HEK293 (cell line): ENCODE results near the gene PDPR.

Experiments used
- CTCF ChIA-PET: fragments of 350-600 bp; formaldehyde crosslinking; extraction: SDS; loops from one replicate; lab custom pipeline; 2021; ENCODE audit warnings: antibody characterized with exemption; lab: Yijun Ruan, JAX
- POLR2A ChIA-PET: fragments of 300-600 bp; formaldehyde crosslinking; extraction: SDS; loops from one replicate; lab custom pipeline; 2020; ENCODE audit warnings: antibody characterized with exemption, inconsistent platforms; lab: Yijun Ruan, JAX
- H3K27ac ChIP-seq: fragments of 200-500 bp; sonication (Bioruptor generic); 2 replicates; pipeline ENCODE4 v1.5.1; 2014; ENCODE audit warnings: low read depth, low read length, control low read depth, inconsistent platforms; ENCODE audit errors: extremely low read depth
- H3K36me3 ChIP-seq, 2 experiments: fragments of 200-500 bp in 1 of 2; sonication (Bioruptor generic) in 1 of 2; 1 replicate in 1 of 2; 2 replicates in 1 of 2; pipeline ENCODE4 v1.5.1; 2014 to 2017; ENCODE audit warnings: inconsistent platforms in 2 of 2, low read length in 2 of 2; ENCODE audit not compliant: control insufficient read depth in 2 of 2, insufficient read depth in 1 of 2
- H3K4me1 ChIP-seq: fragments of 200-500 bp; sonication (Bioruptor generic); 2 replicates; pipeline ENCODE4 v1.5.1; 2014; ENCODE audit warnings: mild to moderate bottlenecking, low read length, inconsistent platforms; ENCODE audit not compliant: control insufficient read depth, insufficient read depth
- H3K4me3 ChIP-seq: 2 replicates; pipeline ENCODE4 v1.5.1; 2011; ENCODE audit warnings: low read depth, mild to moderate bottlenecking, control low read depth, low read length, moderate library complexity
- H3K9me3 ChIP-seq: fragments of 200-500 bp; sonication (Bioruptor generic); 2 replicates; pipeline ENCODE4 v1.5.1; 2014; ENCODE audit warnings: low read depth, low read length, inconsistent platforms; ENCODE audit not compliant: control insufficient read depth, insufficient read depth
- ELK4 ChIP-seq: IDR thresholded peaks from 2 replicates; pipeline ENCODE4 v1.6.1; 2011; ENCODE audit warnings: mild to moderate bottlenecking, low read depth, low read length, borderline replicate concordance
- GLIS2 ChIP-seq: fragments of 450-650 bp; formaldehyde crosslinking; IDR thresholded peaks from 2 replicates; pipeline ENCODE4 v1.5.1; 2016; ENCODE audit warnings: missing biosample characterization, missing genetic modification characterization
- MZF1 ChIP-seq: fragments of 450-650 bp; formaldehyde crosslinking; IDR thresholded peaks from 2 replicates; pipeline ENCODE4 v1.5.1; 2017; ENCODE audit warnings: missing biosample characterization, missing genetic modification characterization, borderline replicate concordance
- PRDM10 ChIP-seq: fragments of 450-650 bp; formaldehyde crosslinking; IDR thresholded peaks from 2 replicates; pipeline ENCODE4 v1.5.1; 2016; ENCODE audit warnings: missing biosample characterization, missing genetic modification characterization
- SP2 ChIP-seq: fragments of 450-650 bp; formaldehyde crosslinking; IDR thresholded peaks from 2 replicates; pipeline ENCODE4 v1.5.1; 2016; ENCODE audit warnings: missing biosample characterization, missing genetic modification characterization
- SP3 ChIP-seq: fragments of 450-650 bp; formaldehyde crosslinking; IDR thresholded peaks from 2 replicates; pipeline ENCODE4 v1.5.1; 2016; ENCODE audit warnings: missing biosample characterization, missing genetic modification characterization
- YY2 ChIP-seq: fragments of 450-650 bp; formaldehyde crosslinking; IDR thresholded peaks from 2 replicates; pipeline ENCODE4 v1.5.1; 2016; ENCODE audit warnings: missing biosample characterization, missing genetic modification characterization
- ZFP41 ChIP-seq: fragments of 450-650 bp; formaldehyde crosslinking; IDR thresholded peaks from 2 replicates; pipeline ENCODE4 v1.5.1; 2016; ENCODE audit warnings: missing biosample characterization, missing genetic modification characterization, borderline replicate concordance
- ZFP69B ChIP-seq: fragments of 450-650 bp; formaldehyde crosslinking; IDR thresholded peaks from 2 replicates; pipeline ENCODE4 v1.5.1; 2016; ENCODE audit warnings: missing biosample characterization, missing genetic modification characterization
- ZNF16 ChIP-seq: fragments of 450-650 bp; formaldehyde crosslinking; IDR thresholded peaks from 2 replicates; pipeline ENCODE4 v1.5.1; 2016; ENCODE audit warnings: low read depth, missing biosample characterization, missing genetic modification characterization
- ZNF266 ChIP-seq: fragments of 450-650 bp; formaldehyde crosslinking; IDR thresholded peaks from 2 replicates; pipeline ENCODE4 v1.5.1; 2016; ENCODE audit warnings: missing biosample characterization, missing genetic modification characterization, low read depth
- ZNF292 ChIP-seq: fragments of 450-650 bp; formaldehyde crosslinking; IDR thresholded peaks from 2 replicates; pipeline ENCODE4 v1.5.1; 2016; ENCODE audit warnings: low read depth, missing biosample characterization, missing genetic modification characterization, borderline replicate concordance
- ZNF302 ChIP-seq: fragments of 450-650 bp; formaldehyde crosslinking; IDR thresholded peaks from 2 replicates; pipeline ENCODE4 v1.5.1; 2016; ENCODE audit warnings: missing biosample characterization, missing genetic modification characterization, low read depth
- ZNF362 ChIP-seq: fragments of 450-650 bp; formaldehyde crosslinking; IDR thresholded peaks from 2 replicates; pipeline ENCODE4 v1.5.1; 2016; ENCODE audit warnings: missing biosample characterization, missing genetic modification characterization
- ZNF658 ChIP-seq: fragments of 450-650 bp; formaldehyde crosslinking; IDR thresholded peaks from 2 replicates; pipeline ENCODE4; 2016; ENCODE audit warnings: missing biosample characterization, missing genetic modification characterization
- ZNF837 ChIP-seq: fragments of 450-650 bp; formaldehyde crosslinking; IDR thresholded peaks from 2 replicates; pipeline ENCODE4 v1.5.1; 2016; ENCODE audit warnings: missing biosample characterization, missing genetic modification characterization
- ZSCAN16 ChIP-seq: fragments of 450-650 bp; formaldehyde crosslinking; IDR thresholded peaks from 2 replicates; pipeline ENCODE4 v1.5.1; 2016; ENCODE audit warnings: missing biosample characterization, missing genetic modification characterization
- TF ChIP-seq, protein P1 (sequence below): fragments of 450-650 bp; formaldehyde crosslinking; IDR thresholded peaks from 2 replicates; pipeline ENCODE4 v1.5.1; 2016; ENCODE audit warnings: missing biosample characterization, missing genetic modification characterization
- TF ChIP-seq, protein P2 (sequence below): fragments of 450-650 bp; formaldehyde crosslinking; IDR thresholded peaks from 2 replicates; pipeline ENCODE4 v1.5.1; 2016; ENCODE audit warnings: missing biosample characterization, missing genetic modification characterization
- TF ChIP-seq, protein P3 (sequence below): fragments of 450-650 bp; formaldehyde crosslinking; IDR thresholded peaks from 2 replicates; pipeline ENCODE4 v1.5.0; 2017; ENCODE audit warnings: missing biosample characterization, missing genetic modification characterization, borderline replicate concordance

The PDPR gene

DNA sequence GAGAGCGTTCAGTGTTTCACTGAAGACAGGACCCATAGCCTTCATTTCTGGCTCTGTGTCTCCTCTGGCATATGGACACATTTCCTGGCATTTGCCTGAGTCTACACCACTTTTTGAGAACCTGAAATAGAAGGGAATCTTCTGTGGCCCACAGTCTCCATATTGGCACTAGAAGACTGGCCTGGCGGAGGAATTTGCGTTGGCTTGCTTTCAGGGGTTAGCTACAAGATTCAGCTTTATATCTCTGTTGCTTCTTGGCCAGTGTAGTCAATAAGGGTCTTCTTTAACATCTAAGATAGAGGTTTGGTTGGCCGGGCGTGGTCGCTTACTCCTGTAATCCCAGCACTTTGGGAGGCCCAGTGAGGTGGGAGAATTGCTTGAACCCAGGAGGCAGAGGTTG lies 46.7 kb downstream of the PDPR start:
- Histone ChIP-seq H3K9me3 (no peaks in the 10 kb centered on the region), H3K27ac (no peak overlapping the region), H3K36me3 (peaks cover 8 to 66% of the 10 kb centered on the region in 2 experiments), H3K4me1 (no peaks in the 10 kb centered on the region), H3K4me3 (no peak overlapping the region)
- POLR2A ChIA-PET = no interaction called here
- CTCF ChIA-PET = no interaction called here
- TF ChIP-seq, protein P1, sequence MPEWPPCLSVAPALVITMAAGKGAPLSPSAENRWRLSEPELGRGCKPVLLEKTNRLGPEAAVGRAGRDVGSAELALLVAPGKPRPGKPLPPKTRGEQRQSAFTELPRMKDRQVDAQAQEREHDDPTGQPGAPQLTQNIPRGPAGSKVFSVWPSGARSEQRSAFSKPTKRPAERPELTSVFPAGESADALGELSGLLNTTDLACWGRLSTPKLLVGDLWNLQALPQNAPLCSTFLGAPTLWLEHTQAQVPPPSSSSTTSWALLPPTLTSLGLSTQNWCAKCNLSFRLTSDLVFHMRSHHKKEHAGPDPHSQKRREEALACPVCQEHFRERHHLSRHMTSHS (tag by site-specific recombination) = no peak
- TF ChIP-seq ZFP69B (tag by site-specific recombination) = no peak
- TF ChIP-seq GLIS2 (tag by site-specific recombination) = no peak
- TF ChIP-seq MZF1 (tag by site-specific recombination) = no peak
- no peak for TF ChIP-seq ELK4
- TF ChIP-seq SP2 (tag by site-specific recombination) = no peak
- no peak for TF ChIP-seq ZNF266 (tag by site-specific recombination)
- no peak for TF ChIP-seq PRDM10 (tag by site-specific recombination)
- TF ChIP-seq, protein P2, sequence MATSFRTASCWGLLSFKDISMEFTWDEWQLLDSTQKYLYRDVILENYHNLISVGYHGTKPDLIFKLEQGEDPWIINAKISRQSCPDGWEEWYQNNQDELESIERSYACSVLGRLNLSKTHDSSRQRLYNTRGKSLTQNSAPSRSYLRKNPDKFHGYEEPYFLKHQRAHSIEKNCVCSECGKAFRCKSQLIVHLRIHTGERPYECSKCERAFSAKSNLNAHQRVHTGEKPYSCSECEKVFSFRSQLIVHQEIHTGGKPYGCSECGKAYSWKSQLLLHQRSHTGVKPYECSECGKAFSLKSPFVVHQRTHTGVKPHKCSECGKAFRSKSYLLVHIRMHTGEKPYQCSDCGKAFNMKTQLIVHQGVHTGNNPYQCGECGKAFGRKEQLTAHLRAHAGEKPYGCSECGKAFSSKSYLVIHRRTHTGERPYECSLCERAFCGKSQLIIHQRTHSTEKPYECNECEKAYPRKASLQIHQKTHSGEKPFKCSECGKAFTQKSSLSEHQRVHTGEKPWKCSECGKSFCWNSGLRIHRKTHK (tag by site-specific recombination) = no peak
- no peak for TF ChIP-seq ZNF302 (tag by site-specific recombination)
- TF ChIP-seq, protein P3, sequence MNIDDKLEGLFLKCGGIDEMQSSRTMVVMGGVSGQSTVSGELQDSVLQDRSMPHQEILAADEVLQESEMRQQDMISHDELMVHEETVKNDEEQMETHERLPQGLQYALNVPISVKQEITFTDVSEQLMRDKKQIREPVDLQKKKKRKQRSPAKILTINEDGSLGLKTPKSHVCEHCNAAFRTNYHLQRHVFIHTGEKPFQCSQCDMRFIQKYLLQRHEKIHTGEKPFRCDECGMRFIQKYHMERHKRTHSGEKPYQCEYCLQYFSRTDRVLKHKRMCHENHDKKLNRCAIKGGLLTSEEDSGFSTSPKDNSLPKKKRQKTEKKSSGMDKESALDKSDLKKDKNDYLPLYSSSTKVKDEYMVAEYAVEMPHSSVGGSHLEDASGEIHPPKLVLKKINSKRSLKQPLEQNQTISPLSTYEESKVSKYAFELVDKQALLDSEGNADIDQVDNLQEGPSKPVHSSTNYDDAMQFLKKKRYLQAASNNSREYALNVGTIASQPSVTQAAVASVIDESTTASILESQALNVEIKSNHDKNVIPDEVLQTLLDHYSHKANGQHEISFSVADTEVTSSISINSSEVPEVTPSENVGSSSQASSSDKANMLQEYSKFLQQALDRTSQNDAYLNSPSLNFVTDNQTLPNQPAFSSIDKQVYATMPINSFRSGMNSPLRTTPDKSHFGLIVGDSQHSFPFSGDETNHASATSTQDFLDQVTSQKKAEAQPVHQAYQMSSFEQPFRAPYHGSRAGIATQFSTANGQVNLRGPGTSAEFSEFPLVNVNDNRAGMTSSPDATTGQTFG (tag by site-specific recombination) = no peak
- no peak for TF ChIP-seq SP3 (tag by site-specific recombination)
- no peak for TF ChIP-seq ZNF658 (tag by site-specific recombination)
- TF ChIP-seq ZNF16 (tag by site-specific recombination) = no peak
- no peak for TF ChIP-seq ZNF362 (tag by site-specific recombination)
- no peak for TF ChIP-seq ZNF837 (tag by site-specific recombination)
- TF ChIP-seq ZFP41 (tag by site-specific recombination) = no peak
- TF ChIP-seq ZSCAN16 (tag by site-specific recombination) = no peak
- no peak for TF ChIP-seq YY2 (tag by site-specific recombination)
- TF ChIP-seq ZNF292 (tag by site-specific recombination) = no peak
